Parathyroid adenoma (tissue), 2 donors: ENCODE data around the gene ZFHX3.

ENCODE experiments used
- H2AFZ ChIP-seq: fragments of 300-600 bp; sonication (generic); one replicate; pipeline ENCODE4 v1.7.0; 2017; ENCODE audit warnings: antibody characterized with exemption, mild to moderate bottlenecking
- H3K27ac ChIP-seq: fragments of 300-600 bp; sonication (generic); one replicate; pipeline ENCODE4 v1.7.0; 2017
- H3K27me3 ChIP-seq: fragments of 300-600 bp; sonication (generic); one replicate; pipeline ENCODE4 v1.7.0; 2017; ENCODE audit warnings: low read length; ENCODE audit not compliant: control insufficient read depth, insufficient read depth
- H3K36me3 ChIP-seq: fragments of 300-600 bp; sonication (generic); one replicate; pipeline ENCODE4 v1.7.0; 2017; ENCODE audit warnings: low read length; ENCODE audit not compliant: control insufficient read depth, insufficient read depth
- H3K4me1 ChIP-seq: fragments of 300-600 bp; sonication (generic); one replicate; pipeline ENCODE4 v1.7.0; 2017; ENCODE audit warnings: control low read depth
- H3K4me2 ChIP-seq: fragments of 300-600 bp; sonication (generic); one replicate; pipeline ENCODE4 v1.7.0; 2017; ENCODE audit warnings: low read length
- H3K4me3 ChIP-seq: fragments of 300-600 bp; sonication (generic); one replicate; pipeline ENCODE4 v1.7.0; 2017; ENCODE audit warnings: low read depth, low read length
- H3K79me2 ChIP-seq: fragments of 300-600 bp; sonication (generic); one replicate; pipeline ENCODE4 v1.7.0; 2017; ENCODE audit warnings: control low read depth
- H3K9ac ChIP-seq: fragments of 300-600 bp; sonication (generic); one replicate; pipeline ENCODE4 v1.7.0; 2017; ENCODE audit warnings: mild to moderate bottlenecking
- H3K9me3 ChIP-seq: fragments of 300-600 bp; sonication (generic); one replicate; pipeline ENCODE4 v1.7.0; 2017; ENCODE audit warnings: low read length; ENCODE audit not compliant: control insufficient read depth
- TF ChIP-seq, protein P1 (sequence below): fragments of 300-600 bp; sonication (generic); IDR thresholded peaks from one replicate; pipeline ENCODE4 v1.7.0; 2017; ENCODE audit warnings: antibody characterized with exemption, mild to moderate bottlenecking
- donor health status: primary hyperparathyroidism.

ZFHX3 gene

DNA sequence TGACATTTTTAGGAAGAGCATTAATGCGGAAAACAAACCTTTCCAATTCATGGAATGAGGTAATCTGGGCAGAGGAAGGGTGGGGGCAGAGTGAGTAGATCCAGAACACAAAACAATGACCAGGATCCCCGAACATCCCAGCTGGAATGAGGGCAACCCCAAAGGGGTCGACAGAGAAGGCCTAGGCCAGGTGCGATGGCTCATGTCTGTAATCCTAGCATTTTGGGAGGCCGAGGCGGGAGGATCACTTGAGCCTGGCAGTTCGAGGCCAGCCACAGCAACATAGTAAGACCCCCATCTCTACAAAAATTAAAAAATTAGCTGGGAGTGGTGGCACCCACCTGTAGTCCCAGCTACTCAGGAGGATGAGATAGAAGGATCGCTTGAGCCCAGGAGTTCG lies 64.7 kb downstream of the ZFHX3 start:
- Histone ChIP-seq H3K4me1 (peaks cover 73% of the 10 kb centered on the region), H3K4me3 (no peak overlapping the region), H3K36me3 (no peaks in the 10 kb centered on the region), H3K9me3 (no peaks in the 10 kb centered on the region), H3K79me2 (peaks cover 75% of the 10 kb centered on the region), H3K4me2 (no peak overlapping the region), H3K9ac (no peak overlapping the region), H2AFZ (no peak overlapping the region), H3K27me3 (no peaks in the 10 kb centered on the region), H3K27ac (peak overlapping the region; percentile 83)
- TF ChIP-seq, protein P1, sequence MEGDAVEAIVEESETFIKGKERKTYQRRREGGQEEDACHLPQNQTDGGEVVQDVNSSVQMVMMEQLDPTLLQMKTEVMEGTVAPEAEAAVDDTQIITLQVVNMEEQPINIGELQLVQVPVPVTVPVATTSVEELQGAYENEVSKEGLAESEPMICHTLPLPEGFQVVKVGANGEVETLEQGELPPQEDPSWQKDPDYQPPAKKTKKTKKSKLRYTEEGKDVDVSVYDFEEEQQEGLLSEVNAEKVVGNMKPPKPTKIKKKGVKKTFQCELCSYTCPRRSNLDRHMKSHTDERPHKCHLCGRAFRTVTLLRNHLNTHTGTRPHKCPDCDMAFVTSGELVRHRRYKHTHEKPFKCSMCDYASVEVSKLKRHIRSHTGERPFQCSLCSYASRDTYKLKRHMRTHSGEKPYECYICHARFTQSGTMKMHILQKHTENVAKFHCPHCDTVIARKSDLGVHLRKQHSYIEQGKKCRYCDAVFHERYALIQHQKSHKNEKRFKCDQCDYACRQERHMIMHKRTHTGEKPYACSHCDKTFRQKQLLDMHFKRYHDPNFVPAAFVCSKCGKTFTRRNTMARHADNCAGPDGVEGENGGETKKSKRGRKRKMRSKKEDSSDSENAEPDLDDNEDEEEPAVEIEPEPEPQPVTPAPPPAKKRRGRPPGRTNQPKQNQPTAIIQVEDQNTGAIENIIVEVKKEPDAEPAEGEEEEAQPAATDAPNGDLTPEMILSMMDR: no peak

DNA sequence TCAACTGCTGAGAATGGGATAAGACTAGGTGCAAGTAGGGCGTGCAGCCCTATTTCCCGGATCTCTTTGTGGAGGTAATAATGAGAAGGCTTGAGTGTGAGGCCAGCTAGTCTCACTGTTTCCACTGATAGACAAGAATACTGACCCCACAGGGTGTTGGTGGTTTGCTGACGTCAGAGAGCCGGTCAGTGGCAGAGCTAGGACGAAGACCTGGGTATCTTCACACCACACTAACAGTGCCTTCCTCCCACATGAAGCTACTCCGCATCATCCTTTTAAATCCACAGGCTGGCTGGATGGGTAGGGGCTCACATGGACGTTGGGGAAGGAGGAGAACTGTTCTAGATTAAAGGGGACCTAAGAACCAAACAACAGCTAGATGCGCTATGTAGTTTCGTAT lies 68.0 kb downstream of the ZFHX3 start:
- Histone ChIP-seq H3K27ac (peak overlapping the region; percentile 53), H3K36me3 (no peaks in the 10 kb centered on the region), H3K4me1 (peaks cover 43% of the 10 kb centered on the region), H3K4me2 (no peak overlapping the region), H3K79me2 (peaks cover 68% of the 10 kb centered on the region), H3K9ac (no peak overlapping the region), H2AFZ (no peak overlapping the region), H3K4me3 (no peak overlapping the region), H3K27me3 (no peaks in the 10 kb centered on the region), H3K9me3 (no peaks in the 10 kb centered on the region)
- TF ChIP-seq, protein P1: no peak

DNA sequence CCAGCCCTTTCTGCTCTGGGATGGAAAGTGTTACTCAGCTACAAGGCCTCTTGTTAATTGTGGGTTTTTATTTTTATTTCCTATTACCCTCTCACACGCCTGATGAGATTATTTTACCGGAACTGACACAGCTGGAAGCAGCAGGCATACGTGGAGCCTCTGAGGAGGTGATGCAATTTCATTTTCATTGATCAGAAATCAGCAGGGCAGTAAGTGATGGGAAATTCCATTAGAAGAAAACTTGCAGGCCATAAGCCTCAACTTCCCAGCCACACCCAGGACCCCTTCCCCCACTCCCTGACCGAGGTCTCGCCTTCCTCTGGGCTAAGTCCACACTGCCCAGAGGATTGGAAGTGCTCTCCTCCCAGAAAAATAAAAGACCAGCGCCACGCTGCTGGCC lies 69.7 kb downstream of the ZFHX3 start:
- Histone ChIP-seq H2AFZ (no peak overlapping the region), H3K27ac (no peak overlapping the region), H3K27me3 (no peaks in the 10 kb centered on the region), H3K4me2 (no peak overlapping the region), H3K4me3 (no peak overlapping the region), H3K36me3 (no peaks in the 10 kb centered on the region), H3K9me3 (no peaks in the 10 kb centered on the region), H3K9ac (no peak overlapping the region), H3K4me1 (peaks cover 37% of the 10 kb centered on the region), H3K79me2 (peaks cover 73% of the 10 kb centered on the region)
- TF ChIP-seq, protein P1: no peak

DNA sequence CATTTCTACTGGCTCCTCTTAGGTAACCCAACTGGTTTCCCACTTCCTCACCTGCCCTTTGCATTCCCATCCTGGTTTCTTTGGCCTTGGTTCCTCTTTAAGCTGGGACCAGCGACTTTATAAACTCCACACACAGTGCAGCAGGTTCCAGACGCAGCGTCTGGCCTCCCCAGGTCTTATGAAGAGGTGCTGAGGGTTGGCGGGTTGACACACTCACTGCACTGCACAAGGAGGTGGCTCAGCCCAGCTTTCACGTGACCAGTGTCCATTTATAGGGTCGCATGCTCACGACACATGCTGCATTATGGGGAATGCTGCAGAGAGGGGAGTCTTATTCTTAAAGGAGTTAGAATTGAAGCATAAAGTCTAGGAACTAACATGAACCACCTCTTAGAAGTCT lies 70.8 kb downstream of the ZFHX3 start:
- H2AFZ ChIP-seq: no peak overlapping the region
- no peaks in the 10 kb centered on the region for H3K27me3 ChIP-seq

More for the DNA sequence above, 70.8 kb downstream of the ZFHX3 start:
- peaks cover 69% of the 10 kb centered on the region for H3K79me2 ChIP-seq
- H3K36me3 ChIP-seq: no peaks in the 10 kb centered on the region
- no peaks in the 10 kb centered on the region for H3K9me3 ChIP-seq
- TF ChIP-seq, protein P1: no peak
- H3K4me1 ChIP-seq: peaks cover 28% of the 10 kb centered on the region
- no peak overlapping the region for H3K4me3 ChIP-seq
- no peak overlapping the region for H3K9ac ChIP-seq
- H3K4me2 ChIP-seq: no peak overlapping the region
- H3K27ac ChIP-seq: no peak overlapping the region
